Gastrocnemius medialis (tissue), 4 donors: Measurements from ENCODE around the gene PGK2. TPM values are rescaled to one million over a fixed set of nuclear protein-coding genes. Genes with fewer than 3 reads are reported as not detected.

Experiments
- ATAC-seq, 2 donors: fragments of 150-250 bp; one replicate each; pipeline ENCODE4 v1.9.1; 2016
- DNase-seq, 2 donors: peaks; one replicate each; pipeline ENCODE4 v3.0.0-alpha.2; 2019
- H3K27ac ChIP-seq, 4 donors: fragments of 200-600 bp; sonication (generic); 1 replicate in 1 of 4; 2 replicates in 3 of 4; pipeline ENCODE4 v1.5.1; 2016 to 2018; ENCODE audit warnings: mild to moderate bottlenecking in 2 of 4, moderate library complexity in 1 of 4
- H3K27me3 ChIP-seq, 3 donors: fragments of 200-600 bp; sonication (generic) in 2 of 3; 1 replicate in 1 of 3; 2 replicates in 2 of 3; pipeline versions ENCODE4 v1.5.1 to v1.6.0; 2016 to 2019; ENCODE audit warnings: mild to moderate bottlenecking in 1 of 3, moderate library complexity in 1 of 3
- H3K36me3 ChIP-seq, 2 donors: fragments of 200-600 bp; sonication (generic) in 1 of 2; one replicate each; pipeline ENCODE4 v1.5.1; 2017 to 2018
- H3K4me1 ChIP-seq, 2 donors: fragments of 200-600 bp; sonication (generic) in 1 of 2; one replicate each; pipeline ENCODE4 v1.5.1; 2016 to 2017; ENCODE audit warnings: mild to moderate bottlenecking in 2 of 2
- H3K4me3 ChIP-seq, 4 donors: fragments of 200-600 bp; sonication (generic) in 3 of 4; 1 replicate in 1 of 4; 2 replicates in 3 of 4; pipeline ENCODE4 v1.5.1; 2016 to 2019; ENCODE audit warnings: mild to moderate bottlenecking in 2 of 4
- H3K9me3 ChIP-seq, 3 donors: fragments of 200-600 bp; sonication (generic) in 2 of 3; 1 replicate in 1 of 3; 2 replicates in 2 of 3; pipeline ENCODE4 v1.5.1; 2016 to 2019
- CTCF ChIP-seq, 5 experiments: fragments of 450-650 bp in 3 of 5; fragments of 200-600 bp in 2 of 5; sonication (generic) in 2 of 5; IDR thresholded peaks in 4 of 5; conservative IDR thresholded peaks in 1 of 5; 1 replicate in 4 of 5; 2 replicates in 1 of 5; pipeline ENCODE4 v1.5.1; 2016 to 2019; ENCODE audit warnings: antibody characterized with exemption in 5 of 5, mild to moderate bottlenecking in 3 of 5, moderate library complexity in 3 of 5
- POLR2A ChIP-seq, 2 donors: fragments of 450-650 bp; IDR thresholded peaks; one replicate each; pipeline ENCODE4 v1.6.1; 2017; ENCODE audit warnings: antibody characterized with exemption in 2 of 2, mild to moderate bottlenecking in 2 of 2, moderate library complexity in 2 of 2
- in situ Hi-C, 4 donors: fragments of 200-750 bp; cut with MboI; loops; one replicate each; pipeline versions ENCODE4 v1.15.0 to v1.8.0; 2017; ENCODE audit warnings: low sequenced_read_pairs in 4 of 4
- intact Hi-C: fragments of 100-400 bp; cut with DNase I; formaldehyde crosslinking; loops from one replicate; pipeline ENCODE4 v1.15.1; 2023; ENCODE audit warnings: low total_unique reads
- total RNA-seq, 4 donors: library from RNA; depleted of rRNA; stranded (reverse); fragments of >200 nt; gene quantifications; one replicate each; pipeline versions ENCODE4 v1.1.0 to v1.2.3, GENCODE V29; 2016

The PGK2 gene
- not detected for total RNA-seq

GRCh38 chr6:49787176-49787575 is at the start of gene PGK2:
Gene PGK2, minus strand, starts transcription at chr6:49787285. Its CDS starts 98 bp downstream, at chr6:49787187.
- Histone ChIP-seq H3K27ac (no peak within 1 kb of the TSS), H3K4me1 (no peaks in the 10 kb centered on the region), H3K9me3 (no peaks in the 10 kb centered on the region), H3K27me3 (no peaks in the 10 kb centered on the region), H3K36me3 (no peaks in the 10 kb centered on the region), H3K4me3 (no peak within 1 kb of the TSS)
- intact Hi-C loops (no loop called here), in situ Hi-C loops (no loop called here)
- ATAC-seq (no peak), DNase-seq (no peak)
- no peak for TF ChIP-seq POLR2A (IDR thresholded peaks at IDR 0.05)
- TF ChIP-seq CTCF (IDR thresholded peaks at IDR 0.05 in 4 of 5, conservative IDR thresholded peaks at IDR 0.05 in 1 of 5): no peak

DNA sequence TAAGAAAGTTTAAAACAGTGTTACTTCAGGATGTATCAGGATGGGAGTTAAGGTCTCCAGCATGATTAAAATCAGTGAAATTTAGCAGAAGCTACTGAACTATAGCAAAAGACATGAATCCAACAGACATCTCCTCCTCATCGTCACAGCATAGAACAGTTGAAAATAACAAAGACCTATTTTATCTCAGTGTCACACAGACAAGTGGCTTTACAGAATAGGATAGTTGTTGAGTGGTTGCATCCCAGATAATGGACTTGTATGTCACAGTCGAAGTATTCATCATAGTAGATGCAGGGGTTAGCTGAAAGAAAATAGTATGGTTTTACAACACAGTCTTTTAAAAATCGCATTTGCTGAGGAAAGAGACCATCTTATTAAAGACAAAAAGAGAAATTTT is 48.1 kb upstream of the PGK2 start:
- H3K36me3 ChIP-seq: no peaks in the 10 kb centered on the region
- no peak overlapping the region for H3K4me3 ChIP-seq
- H3K27me3 ChIP-seq: no peaks in the 10 kb centered on the region
- intact Hi-C loops: no loop called here
- ATAC-seq: no peak
- no peak for TF ChIP-seq CTCF (IDR thresholded peaks at IDR 0.05 in 4 of 5, conservative IDR thresholded peaks at IDR 0.05 in 1 of 5)
- DNase-seq: no peak
- no peaks in the 10 kb centered on the region for H3K4me1 ChIP-seq
- in situ Hi-C loops: loop anchor here in 1 of 4 donors (25.0 kb wide), 1 partner anchor 298 kb away; no protein-coding TSS in a partner anchor
- no peak overlapping the region for H3K27ac ChIP-seq
- H3K9me3 ChIP-seq: no peaks in the 10 kb centered on the region

GRCh38 chr6:49833386-49833785 is 46.3 kb upstream of the PGK2 start:
- DNase-seq (no peak), ATAC-seq (no peak)
- TF ChIP-seq POLR2A (IDR thresholded peaks at IDR 0.05) (no peak), CTCF (IDR thresholded peaks at IDR 0.05 in 4 of 5, conservative IDR thresholded peaks at IDR 0.05 in 1 of 5) (no peak)
- no peak overlapping the region for H3K4me3 ChIP-seq
- in situ Hi-C loops (loop anchor here in 1 of 4 donors (25.0 kb wide), 1 partner anchor 296 kb away; no protein-coding TSS in a partner anchor), intact Hi-C loops (no loop called here)
- H3K27me3 ChIP-seq: no peaks in the 10 kb centered on the region
- no peak overlapping the region for H3K27ac ChIP-seq
- no peaks in the 10 kb centered on the region for H3K4me1 ChIP-seq
- no peaks in the 10 kb centered on the region for H3K9me3 ChIP-seq
- no peaks in the 10 kb centered on the region for H3K36me3 ChIP-seq

- Histone ChIP-seq H3K27me3 (no peaks in the 10 kb centered on the region), H3K27ac (no peak overlapping the region), H3K4me1 (no peaks in the 10 kb centered on the region), H3K4me3 (no peak overlapping the region), H3K9me3 (no peaks in the 10 kb centered on the region), H3K36me3 (no peaks in the 10 kb centered on the region)
- in situ Hi-C loops: loop anchor here in 1 of 4 donors (25.0 kb wide), 1 partner anchor 290 kb away; no protein-coding TSS in a partner anchor
- intact Hi-C loops: no loop called here
- ATAC-seq (no peak), DNase-seq (no peak)
- TF ChIP-seq CTCF (IDR thresholded peaks at IDR 0.05 in 4 of 5, conservative IDR thresholded peaks at IDR 0.05 in 1 of 5) (no peak), POLR2A (IDR thresholded peaks at IDR 0.05) (no peak)
Measured at GRCh38 chr6:49826743-49827406, 39.8 kb upstream of the PGK2 start.

GRCh38 chr6:49815166-49815565 is 28.1 kb upstream of the PGK2 start:
- no peaks in the 10 kb centered on the region for H3K4me1 ChIP-seq
- intact Hi-C loops (no loop called here), in situ Hi-C loops (no loop called here)
- H3K27me3 ChIP-seq: no peaks in the 10 kb centered on the region
- no peak for TF ChIP-seq CTCF (IDR thresholded peaks at IDR 0.05 in 4 of 5, conservative IDR thresholded peaks at IDR 0.05 in 1 of 5)
- no peak overlapping the region for H3K4me3 ChIP-seq
- H3K27ac ChIP-seq: no peak overlapping the region
- no peak for DNase-seq
- H3K9me3 ChIP-seq: no peaks in the 10 kb centered on the region
- no peak for ATAC-seq
- H3K36me3 ChIP-seq: no peaks in the 10 kb centered on the region
